ENCODE measurements around the gene LRRC7.
"Not testable (repeated sequence)": the region's sequence is repeated elsewhere in the genome, so short reads cannot be mapped to it uniquely, and the experiment has no call there.

The LRRC7 gene

DNA sequence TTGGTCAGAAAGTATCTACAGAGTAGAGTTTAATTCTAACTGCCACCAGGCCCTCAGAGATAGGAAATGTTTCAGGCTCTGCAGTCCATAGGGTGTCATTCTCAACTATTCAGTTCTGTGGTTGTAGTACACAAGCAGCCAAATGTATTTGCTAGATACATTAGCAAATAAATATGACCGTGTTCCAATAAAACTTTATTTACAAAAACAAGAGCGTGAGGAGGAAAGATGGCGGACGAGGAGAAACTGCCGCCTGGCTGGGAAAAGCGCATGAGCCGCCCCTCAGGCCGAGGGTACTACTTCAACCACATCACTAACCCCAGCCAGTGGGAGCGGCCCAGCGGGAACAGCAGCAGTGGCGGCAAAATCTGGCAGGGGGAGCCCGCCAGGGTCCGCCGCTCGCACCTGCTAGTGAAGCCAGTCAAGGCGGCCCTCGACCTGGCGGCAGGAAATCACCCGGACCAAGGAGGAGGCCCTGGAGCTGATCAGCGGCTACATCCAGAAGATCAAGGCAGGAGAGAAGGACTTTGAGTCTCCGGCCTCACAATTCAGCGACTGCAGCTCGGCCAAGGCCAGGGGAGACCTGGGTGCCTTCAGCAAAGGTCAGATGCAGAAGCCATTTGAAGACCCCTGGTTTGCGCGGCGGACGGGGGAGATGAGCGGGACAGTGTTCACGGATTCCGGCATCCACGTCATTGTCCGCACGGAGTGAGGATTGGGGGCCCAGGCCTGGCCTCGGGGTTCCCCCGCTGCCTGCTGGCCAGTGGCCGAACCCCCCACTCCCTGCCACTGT is 351.6 kb downstream of the LRRC7 start:
- no peak for TF ChIP-seq CTCF (conservative IDR thresholded peaks at IDR 0.05; ENCODE audit: low read depth, low read length)
- DNase-seq (ENCODE audit: low read depth): no peak
- H3K4me3 ChIP-seq (ENCODE audit: low read length): no peak overlapping the region

DNA sequence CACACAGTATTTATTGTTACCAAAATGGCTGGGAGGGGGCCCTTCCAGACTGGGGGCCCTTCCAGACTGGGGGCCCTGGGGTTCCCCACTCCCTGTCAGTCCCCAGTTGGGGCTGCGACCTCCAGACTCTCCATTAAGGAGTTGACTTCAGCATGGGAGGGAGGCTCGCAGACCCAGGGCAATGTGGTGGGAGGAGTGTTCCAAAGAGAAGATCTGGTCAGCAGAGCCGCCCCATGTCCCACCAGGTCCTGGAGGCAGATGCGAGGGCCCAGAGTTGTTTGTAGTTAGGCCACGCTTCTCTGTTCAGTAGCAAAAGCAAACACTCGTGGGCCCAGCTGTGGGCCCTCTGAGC is 352.2 kb downstream of the LRRC7 start:
- H3K4me3 ChIP-seq (ENCODE audit: low read length): no peak overlapping the region
- TF ChIP-seq CTCF (conservative IDR thresholded peaks at IDR 0.05; ENCODE audit: low read depth, low read length): no peak
- no peak for DNase-seq (ENCODE audit: low read depth)

DNA sequence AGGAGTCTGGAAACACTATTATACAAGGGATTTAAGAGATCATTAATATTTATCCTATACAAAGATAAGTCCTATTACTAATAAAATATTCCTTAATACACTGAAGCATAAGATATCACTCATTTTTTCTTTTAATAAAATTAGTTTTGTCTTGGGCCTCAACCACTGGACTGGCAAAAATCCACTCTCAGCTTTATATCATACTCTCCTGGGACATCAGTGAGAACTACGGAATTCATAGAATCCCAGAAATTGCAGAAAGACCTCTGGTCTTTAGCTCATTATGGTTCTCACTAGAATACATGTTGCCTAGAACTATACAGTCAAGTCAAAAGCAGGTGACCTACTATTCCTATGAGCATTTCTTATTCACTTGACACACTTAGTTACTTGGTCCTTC is 352.7 kb downstream of the LRRC7 start:
- DNase-seq (ENCODE audit: low read depth): no peak
- no peak for TF ChIP-seq CTCF (conservative IDR thresholded peaks at IDR 0.05; ENCODE audit: low read depth, low read length)
- no peak overlapping the region for H3K4me3 ChIP-seq (ENCODE audit: low read length)

DNA sequence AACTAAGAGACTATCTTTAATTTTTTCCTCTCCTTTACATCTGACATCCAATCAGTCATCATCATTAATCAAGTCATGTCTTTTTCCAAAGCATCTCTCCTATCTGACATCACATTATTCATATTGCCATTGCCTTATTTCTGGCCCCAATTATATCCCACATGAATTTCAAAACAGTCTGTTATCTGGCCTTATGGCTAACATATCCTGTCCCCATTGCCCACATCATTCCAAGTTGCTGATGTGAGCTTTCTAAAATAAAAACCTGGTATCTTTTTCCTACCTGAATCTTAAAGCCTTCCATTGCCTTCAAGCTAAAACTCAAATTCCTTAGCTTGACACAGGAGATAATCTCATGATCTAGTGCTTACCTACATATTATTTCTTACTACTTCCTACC is 353.8 kb downstream of the LRRC7 start:
- no peak for TF ChIP-seq CTCF (conservative IDR thresholded peaks at IDR 0.05; ENCODE audit: low read depth, low read length)
- H3K4me3 ChIP-seq (ENCODE audit: low read length): no peak overlapping the region
- no peak for DNase-seq (ENCODE audit: low read depth)

GRCh38 chr1:69928234-69928633 is 360.5 kb downstream of the LRRC7 start:
- not testable (repeated sequence) for DNase-seq (ENCODE audit: low read depth); H3K4me3 ChIP-seq (ENCODE audit: low read length)

- H3K4me3 ChIP-seq (ENCODE audit: low read length): no peak overlapping the region
- no peak for TF ChIP-seq CTCF (conservative IDR thresholded peaks at IDR 0.05; ENCODE audit: low read depth, low read length)
- no peak for DNase-seq (ENCODE audit: low read depth)
These were observed 361.8 kb downstream of the LRRC7 start for GRCh38 chr1:69929308-69930057.

DNA sequence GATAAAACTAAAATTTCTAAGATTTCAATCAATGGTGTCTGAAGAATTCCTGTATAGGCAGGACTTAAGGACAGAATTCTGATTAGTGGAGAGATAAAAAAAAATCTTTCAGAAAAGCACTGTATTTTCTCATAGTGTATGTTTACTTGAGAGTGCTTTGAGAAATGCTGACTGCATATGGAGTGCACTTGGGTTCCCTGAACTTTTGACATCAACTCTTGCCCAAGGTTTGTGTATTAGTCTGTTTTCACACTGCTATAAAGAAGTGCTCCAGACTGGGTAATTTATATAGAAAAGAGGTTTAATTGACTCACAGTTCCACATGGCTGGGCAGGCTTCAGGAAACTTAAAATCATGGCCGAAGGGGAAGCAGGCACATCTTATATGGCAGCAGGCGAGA is 362.7 kb downstream of the LRRC7 start:
- no peak overlapping the region for H3K4me3 ChIP-seq (ENCODE audit: low read length)
- no peak for DNase-seq (ENCODE audit: low read depth)
- TF ChIP-seq CTCF (conservative IDR thresholded peaks at IDR 0.05; ENCODE audit: low read depth, low read length): no peak
